Stomach (tissue), 9 donors: ENCODE measurements around the gene ARPP19. TPM values are rescaled to one million over a fixed set of nuclear protein-coding genes. Genes with fewer than 3 reads are reported as not detected.

ENCODE experiments used
- DNase-seq, 2 donors: peaks; one replicate each; pipeline versions ENCODE4 v3.0.0 to v3.0.0-alpha.2; 2013 to 2019
- H3K27ac ChIP-seq, 5 donors: fragments of 200-600 bp in 4 of 5; sonication (generic) in 4 of 5; one replicate each; pipeline ENCODE4 v1.5.1; 2013 to 2019; ENCODE audit warnings: mild to moderate bottlenecking in 1 of 5, moderate library complexity in 1 of 5
- H3K27me3 ChIP-seq, 3 donors: fragments of 200-600 bp; sonication (generic); one replicate each; pipeline ENCODE4 v1.5.1; 2017 to 2019; ENCODE audit warnings: mixed run types in 1 of 3
- H3K36me3 ChIP-seq, 4 donors: fragments of 200-600 bp; sonication (generic); 1 replicate in 3 of 4; 2 replicates in 1 of 4; pipeline ENCODE4 v1.5.1; 2016 to 2019
- H3K4me1 ChIP-seq, 4 donors: fragments of 200-600 bp; sonication (generic); one replicate each; pipeline ENCODE4 v1.5.1; 2016 to 2019
- H3K4me3 ChIP-seq, 4 donors: fragments of 200-600 bp; sonication (generic) in 3 of 4; one replicate each; pipeline ENCODE4 v1.5.1; 2016 to 2019; ENCODE audit warnings: mild to moderate bottlenecking in 1 of 4
- H3K9me3 ChIP-seq, 4 donors: fragments of 200-600 bp; sonication (generic); one replicate each; pipeline ENCODE4 v1.5.1; 2016 to 2019
- CTCF ChIP-seq, 7 experiments: fragments of 450-650 bp in 4 of 7; fragments of 200-600 bp in 3 of 7; sonication (generic) in 3 of 7; IDR thresholded peaks; one replicate each; pipeline ENCODE4 v1.5.1; 2016 to 2019; ENCODE audit warnings: antibody characterized with exemption in 7 of 7, control low read depth in 2 of 7, mild to moderate bottlenecking in 1 of 7
- EP300 ChIP-seq: sonication (generic); formaldehyde crosslinking; IDR thresholded peaks from one replicate; pipeline ENCODE4 v1.6.1; 2017; ENCODE audit warnings: antibody characterized with exemption
- POLR2A ChIP-seq, 4 donors: fragments of 450-650 bp; IDR thresholded peaks; one replicate each; pipeline ENCODE4 v1.6.1; 2016; ENCODE audit warnings: antibody characterized with exemption in 4 of 4, control low read depth in 2 of 4, mild to moderate bottlenecking in 1 of 4, moderate library complexity in 1 of 4
- POLR2AphosphoS5 ChIP-seq, 3 donors: sonication (generic); formaldehyde crosslinking; IDR thresholded peaks; one replicate each; pipeline ENCODE4 v1.6.1; 2016; ENCODE audit warnings: antibody characterized with exemption in 3 of 3
- WGBS, 5 donors: extraction: QIAGEN DNeasy Blood & Tissue Kit in 3 of 5; methylation state at CpG; one replicate each; pipeline versions ENCODE4 v1.1.5 to v1.1.7; 2013 to 2018; 5-methylcytosine and 5-hydroxymethylcytosine counted together
- intact Hi-C: fragments of 100-400 bp; cut with DNase I; formaldehyde crosslinking; loops from one replicate; pipeline ENCODE4 v1.15.1; 2023; ENCODE audit warnings: low total_unique reads
- polyA plus RNA-seq, 3 donors: library from polyadenylated mRNA; stranded (reverse); fragments of 200-250 nt; gene quantifications; one replicate each; pipeline ENCODE4 v1.2.3, GENCODE V29; 2013
- total RNA-seq, 5 donors: library from RNA; depleted of rRNA; stranded (reverse); fragments of >200 nt; gene quantifications; one replicate each; pipeline versions ENCODE4 v1.1.0 to v1.2.3, GENCODE V29; 2014 to 2016
- donor health status: healthy with polysubstance abuse.
- donor health status: Bipolar disorder and iron deficiency.
- donor health status: healthy.

ARPP19 gene
- total and polyA plus RNA-seq, 8 donors: 8.4 to 263 (median 63.2) TPM

DNA sequence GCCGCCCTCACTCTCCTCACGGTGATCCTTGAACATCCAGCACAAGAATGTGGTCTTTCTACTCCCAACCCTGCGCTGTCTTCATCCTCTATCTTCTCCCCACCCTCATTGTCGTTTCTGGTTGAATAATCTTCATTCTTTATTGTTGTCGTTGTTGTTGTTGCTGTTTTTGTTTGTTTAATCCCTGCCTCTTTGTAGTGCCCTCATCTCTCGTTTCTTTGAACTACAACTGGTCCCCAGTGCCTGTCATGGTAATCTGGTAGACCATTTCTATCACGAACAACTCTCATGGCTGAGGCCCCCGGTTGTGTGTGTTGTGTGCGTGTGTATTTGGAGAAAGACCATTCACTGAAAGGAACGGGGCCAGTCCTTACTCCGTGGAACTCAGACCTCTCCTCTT lies 38.9 kb downstream of the ARPP19 start:
- Histone ChIP-seq H3K27me3 (peaks cover 0 to 13% (median 4%) of the 10 kb centered on the region in 3 donors), H3K4me1 (peaks cover 10 to 25% (median 19%) of the 10 kb centered on the region in 4 donors), H3K4me3 (peak overlapping the region; percentile 66 to 85 (median 80)), H3K9me3 (no peaks in the 10 kb centered on the region), H3K36me3 (no peaks in the 10 kb centered on the region), H3K27ac (peak overlapping the region in 3 of 5 donors; percentile 76 to 88 (median 87))
- TF ChIP-seq POLR2A (IDR thresholded peaks at IDR 0.05): no peak
- no peak for TF ChIP-seq POLR2AphosphoS5 (IDR thresholded peaks at IDR 0.05)
- no peak for TF ChIP-seq CTCF (IDR thresholded peaks at IDR 0.05)
- TF ChIP-seq EP300: no peak
- intact Hi-C loops: no loop called here
- DNase-seq: no peak
- 25 to 38% (median 29%) methylated on average over 11 of the region's 11 CpGs for WGBS, 5 donors

DNA sequence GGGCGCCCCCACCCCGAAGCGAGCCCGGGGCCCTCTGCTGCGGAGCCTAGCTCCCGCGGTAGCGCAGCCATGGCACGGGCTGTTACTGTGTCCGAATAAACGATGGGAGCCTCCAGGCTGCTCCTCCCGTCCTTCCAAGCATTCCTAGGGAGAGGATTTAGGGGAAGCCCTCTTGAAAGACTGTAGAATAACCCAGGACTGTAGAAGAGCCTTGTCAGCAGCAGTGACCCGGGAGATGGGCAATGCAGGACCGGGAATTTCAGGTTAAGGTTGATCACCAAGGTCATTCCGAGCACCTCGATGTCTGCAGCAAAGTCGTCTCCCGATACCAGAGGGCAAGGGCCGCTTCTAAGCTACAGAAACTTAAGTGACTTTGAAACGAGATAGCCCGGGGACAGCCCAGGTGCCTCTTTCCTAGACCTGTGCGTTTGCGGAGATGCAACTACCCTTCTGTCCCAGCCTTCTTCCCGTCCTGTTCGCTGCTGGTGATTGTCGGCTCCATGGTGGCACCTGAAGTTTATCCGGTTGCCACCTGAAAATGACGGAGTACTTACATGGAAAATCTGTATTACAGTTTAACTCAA lies 39.4 kb downstream of the ARPP19 start:
- WGBS, 5 donors: 2 to 5% (median 3%) methylated on average over 19 to 28 of the region's 28 CpGs
- H3K27me3 ChIP-seq: peaks cover 0 to 13% (median 4%) of the 10 kb centered on the region in 3 donors
- no peak for TF ChIP-seq POLR2AphosphoS5 (IDR thresholded peaks at IDR 0.05)
- H3K27ac ChIP-seq: peak overlapping the region; percentile 62 to 88 (median 76)
- H3K9me3 ChIP-seq: no peaks in the 10 kb centered on the region
- peak in 1 of 2 donors; percentile 28 for DNase-seq
- H3K4me3 ChIP-seq: peak overlapping the region; percentile 66 to 85 (median 80)
- peaks cover 10 to 25% (median 19%) of the 10 kb centered on the region in 4 donors for H3K4me1 ChIP-seq
- no peaks in the 10 kb centered on the region for H3K36me3 ChIP-seq
- intact Hi-C loops: no loop called here

DNA sequence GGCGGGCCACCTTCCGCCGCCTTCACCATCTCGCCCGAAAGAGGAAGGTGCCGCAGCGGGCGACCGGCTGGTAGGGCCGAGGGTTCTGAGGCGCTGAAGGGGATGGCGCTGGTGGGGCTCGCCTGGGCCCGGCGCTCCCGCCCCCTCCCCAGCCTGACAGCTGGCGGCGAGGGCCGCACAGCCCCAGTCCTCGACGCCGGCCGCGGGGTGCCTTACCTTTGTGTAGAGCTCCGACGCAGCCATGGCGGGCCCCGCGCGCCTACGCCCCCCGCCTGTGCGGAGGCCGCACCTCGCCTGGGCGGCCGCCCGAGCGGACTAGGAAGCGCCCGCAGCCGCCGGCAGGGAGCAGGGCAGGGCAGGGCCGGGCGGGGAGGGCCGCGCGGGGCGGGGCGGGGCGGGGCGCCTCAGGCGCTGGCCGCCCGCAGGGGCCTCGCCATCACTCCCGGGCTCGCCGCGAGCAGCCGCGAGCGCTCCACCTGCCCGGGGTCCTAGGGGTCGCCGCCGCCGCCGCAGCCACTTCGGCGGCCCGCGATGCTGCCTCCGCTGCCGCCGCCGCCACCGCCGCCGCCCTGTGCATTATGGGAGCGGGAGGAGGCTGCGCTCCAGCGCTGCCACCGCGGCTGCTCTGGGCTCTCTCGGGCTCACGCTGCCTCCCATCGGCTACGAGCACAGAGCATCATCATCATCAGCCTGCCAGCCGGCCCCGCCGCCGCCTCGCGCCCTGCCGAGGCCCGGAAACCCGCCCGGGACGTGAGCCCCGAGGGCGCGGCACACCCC lies 40.1 kb downstream of the ARPP19 start, which contains the start of gene MYO5A:
TSS of gene MYO5A (minus strand) at position 317 of the 777 bp plus-strand sequence. CDS start at position 243, 74 bp downstream.
- TF ChIP-seq CTCF (IDR thresholded peaks at IDR 0.05) (peak in 1 of 7 experiments; percentile 31), POLR2A (IDR thresholded peaks at IDR 0.05) (no peak)
- Histone ChIP-seq H3K36me3 (no peaks in the 10 kb centered on the region), H3K4me3 (peak within 1 kb of the TSS; percentile 66 to 85 (median 80)), H3K27me3 (peaks cover 0 to 13% (median 4%) of the 10 kb centered on the region in 3 donors), H3K4me1 (peaks cover 10 to 25% (median 19%) of the 10 kb centered on the region in 4 donors), H3K9me3 (no peaks in the 10 kb centered on the region), H3K27ac (peak within 1 kb of the TSS; percentile 62 to 88 (median 76))
- intact Hi-C loops: no loop called here
- DNase-seq: peak; percentile 68 to 89
- WGBS, 5 donors: 0 to 2% (median 0%) methylated on average over 15 to 100 of the region's 103 CpGs; no CpG with 5 or more reads in 1 of the 5 donors

GRCh38 chr15:52527911-52528563 lies 40.8 kb downstream of the ARPP19 start:
- TF ChIP-seq EP300 (no peak), POLR2A (IDR thresholded peaks at IDR 0.05) (no peak), POLR2AphosphoS5 (IDR thresholded peaks at IDR 0.05) (no peak), CTCF (IDR thresholded peaks at IDR 0.05) (no peak)
- Histone ChIP-seq H3K27ac (peak overlapping the region; percentile 62 to 88 (median 76)), H3K27me3 (peaks cover 0 to 13% (median 4%) of the 10 kb centered on the region in 3 donors), H3K36me3 (no peaks in the 10 kb centered on the region), H3K4me3 (peak overlapping the region; percentile 66 to 85 (median 80)), H3K9me3 (no peaks in the 10 kb centered on the region), H3K4me1 (peaks cover 10 to 31% (median 20%) of the 10 kb centered on the region in 4 donors)
- WGBS, 5 donors: 5 to 16% (median 7%) methylated on average over 8 to 32 of the region's 32 CpGs
- intact Hi-C loops: no loop called here
- peak; percentile 26 to 54 for DNase-seq
